Trophoblast cell (in vitro differentiated cells and primary cell): ENCODE data around the gene FYTTD1.

Experiments
- DNase-seq, 2 donors: peaks; one replicate each; pipeline ENCODE4 v3.0.0-alpha.2; 2016
- H2AFZ ChIP-seq: 2 replicates; pipeline ENCODE4 v1.6.1; 2013; ENCODE audit warnings: low read length, moderate library complexity, mild to moderate bottlenecking; ENCODE audit not compliant: insufficient read depth, poor library complexity
- H2AK5ac ChIP-seq: 2 replicates; pipeline ENCODE4 v1.6.1; 2013; ENCODE audit warnings: mild to moderate bottlenecking, low read length
- H2BK120ac ChIP-seq: 2 replicates; pipeline ENCODE4 v1.6.1; 2013; ENCODE audit warnings: low read length, mild to moderate bottlenecking, moderate library complexity; ENCODE audit not compliant: insufficient read depth, poor library complexity
- H2BK12ac ChIP-seq: 2 replicates; pipeline ENCODE4 v1.6.1; 2013; ENCODE audit warnings: mild to moderate bottlenecking, low read length, moderate library complexity
- H2BK5ac ChIP-seq: 2 replicates; pipeline ENCODE4 v1.6.1; 2013; ENCODE audit warnings: low read length, low read depth, moderate library complexity, mild to moderate bottlenecking; ENCODE audit not compliant: poor library complexity
- H3K14ac ChIP-seq: 2 replicates; pipeline ENCODE4 v1.6.1; 2013; ENCODE audit warnings: mild to moderate bottlenecking, low read length
- H3K18ac ChIP-seq: 2 replicates; pipeline ENCODE4 v1.6.1; 2013; ENCODE audit warnings: mild to moderate bottlenecking, low read length
- H3K23ac ChIP-seq: 2 replicates; pipeline ENCODE4 v1.6.1; 2013; ENCODE audit warnings: low read length
- H3K27ac ChIP-seq: 2 replicates; pipeline ENCODE4 v1.5.1; 2013; ENCODE audit warnings: low read depth, mild to moderate bottlenecking, inconsistent platforms, low read length, moderate library complexity
- H3K27me3 ChIP-seq: 2 replicates; pipeline ENCODE4 v1.6.1; 2013; ENCODE audit warnings: inconsistent platforms, mild to moderate bottlenecking, low read length, moderate library complexity; ENCODE audit not compliant: insufficient read depth
- H3K36me3 ChIP-seq, 2 experiments: 1 replicate in 1 of 2; 2 replicates in 1 of 2; pipeline ENCODE4 v1.6.1; 2013; ENCODE audit warnings: low read length in 2 of 2, mild to moderate bottlenecking in 2 of 2, moderate library complexity in 1 of 2; ENCODE audit not compliant: insufficient read depth in 2 of 2, control insufficient read depth in 1 of 2
- H3K4ac ChIP-seq: 2 replicates; pipeline ENCODE4 v1.6.1; 2013; ENCODE audit warnings: low read depth, mild to moderate bottlenecking, low read length, moderate library complexity
- H3K4me1 ChIP-seq, 2 experiments: 1 replicate in 1 of 2; 2 replicates in 1 of 2; pipeline ENCODE4 v1.6.1; 2013; ENCODE audit warnings: low read length in 2 of 2, mild to moderate bottlenecking in 2 of 2, moderate library complexity in 1 of 2; ENCODE audit not compliant: insufficient read depth in 2 of 2, control insufficient read depth in 1 of 2
- H3K4me2 ChIP-seq: 2 replicates; pipeline ENCODE4 v1.6.1; 2013; ENCODE audit warnings: inconsistent platforms, mild to moderate bottlenecking, low read length, moderate library complexity
- H3K4me3 ChIP-seq: 2 replicates; pipeline ENCODE4 v1.5.1; 2013; ENCODE audit warnings: mild to moderate bottlenecking, low read depth, low read length, inconsistent platforms
- H3K79me1 ChIP-seq: one replicate; pipeline ENCODE4 v1.6.1; 2013; ENCODE audit warnings: low read length
- H3K79me2 ChIP-seq: 2 replicates; pipeline ENCODE4 v1.6.1; 2013; ENCODE audit warnings: low read length, mild to moderate bottlenecking; ENCODE audit not compliant: control insufficient read depth, insufficient read depth, poor library complexity
- H3K9ac ChIP-seq: 2 replicates; pipeline ENCODE4 v1.6.1; 2013; ENCODE audit warnings: mild to moderate bottlenecking, low read length
- H3K9me3 ChIP-seq: 2 replicates; pipeline ENCODE4 v1.6.1; 2013; ENCODE audit warnings: low read depth, mild to moderate bottlenecking, control low read depth, inconsistent platforms, low read length; ENCODE audit not compliant: insufficient read depth
- H4K12ac ChIP-seq: 2 replicates; pipeline ENCODE4 v1.6.1; 2013; ENCODE audit warnings: low read depth, mild to moderate bottlenecking, low read length, moderate library complexity
- H4K8ac ChIP-seq: 2 replicates; pipeline ENCODE4 v1.6.1; 2013; ENCODE audit warnings: low read depth, mild to moderate bottlenecking, low read length, moderate library complexity
- H4K91ac ChIP-seq: one replicate; pipeline ENCODE4 v1.6.1; 2013; ENCODE audit warnings: low read depth, mild to moderate bottlenecking, low read length, moderate library complexity
- WGBS: extraction: QIAGEN DNeasy Blood & Tissue Kit; methylation state at CpG from one replicate; pipeline ENCODE4 v1.1.7; 2013; ENCODE audit warnings: missing lambda C conversion rate; ENCODE audit not compliant: insufficient read length, insufficient coverage; ENCODE audit errors: extremely low coverage; 5-methylcytosine and 5-hydroxymethylcytosine counted together

Gene FYTTD1

GRCh38 chr3:197790033-197790432, 40.4 kb downstream of the FYTTD1 start:
- Histone ChIP-seq H3K9ac (no peak overlapping the region), H3K23ac (no peak overlapping the region), H4K8ac (no peak overlapping the region), H4K91ac (no peak overlapping the region), H3K4me1 (peaks cover 2 to 6% of the 10 kb centered on the region in 2 experiments), H3K4me3 (no peak overlapping the region), H3K4me2 (no peak overlapping the region), H2AFZ (no peak overlapping the region), H2BK120ac (no peak overlapping the region), H3K9me3 (no peaks in the 10 kb centered on the region), H3K14ac (no peak overlapping the region), H3K18ac (no peak overlapping the region), H3K27ac (no peak overlapping the region), H2BK5ac (no peak overlapping the region), H3K79me2 (peaks cover 10% of the 10 kb centered on the region), H3K4ac (no peak overlapping the region), H4K12ac (no peak overlapping the region), H2AK5ac (no peak overlapping the region), H2BK12ac (no peak overlapping the region), H3K79me1 (peaks cover 11% of the 10 kb centered on the region), H3K36me3 (no peaks in the 10 kb centered on the region), H3K27me3 (no peaks in the 10 kb centered on the region)
- no CpG with 5 or more reads among the region's 1 CpG for WGBS
- no peak for DNase-seq

DNA sequence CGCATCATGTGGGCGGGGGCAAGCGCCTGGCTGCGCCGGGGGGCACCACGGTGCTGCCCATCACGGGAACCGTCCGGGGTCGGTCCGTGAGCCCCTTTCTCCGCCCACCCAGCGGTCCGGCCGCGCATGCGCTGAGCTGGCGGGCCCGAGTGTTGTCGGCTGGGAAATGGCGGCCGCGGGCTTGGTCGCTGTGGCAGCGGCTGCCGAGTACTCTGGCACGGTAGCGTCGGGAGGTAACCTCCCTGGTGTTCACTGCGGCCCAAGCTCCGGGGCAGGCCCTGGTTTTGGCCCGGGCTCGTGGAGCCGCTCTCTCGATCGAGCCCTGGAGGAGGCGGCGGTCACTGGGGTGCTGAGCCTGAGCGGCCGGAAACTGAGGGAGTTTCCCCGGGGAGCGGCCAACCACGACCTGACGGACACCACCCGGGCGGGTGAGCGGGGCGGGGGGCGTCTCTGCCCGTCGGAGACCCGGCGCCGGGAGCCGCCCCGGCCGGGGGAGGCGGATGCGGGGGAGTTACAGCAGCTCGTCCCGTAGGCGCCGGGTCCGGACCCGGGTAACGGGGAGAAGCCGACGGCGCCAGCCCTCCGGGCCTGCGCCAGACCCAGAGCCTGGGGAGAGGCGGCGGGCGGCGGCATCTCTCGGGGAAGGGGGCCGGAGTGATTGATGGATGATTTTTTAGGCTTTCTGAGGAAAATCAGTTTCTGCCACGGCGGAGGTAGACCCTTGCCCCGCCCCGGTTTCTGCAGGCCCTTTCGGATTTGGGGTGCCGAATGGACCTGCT, 41.6 kb downstream of the FYTTD1 start, which contains the start of gene LRCH3:
Gene LRCH3 (plus strand): TSS at position 142 of the 779 bp plus-strand sequence. CDS start 25 bp downstream, at position 167.
- peaks cover 12% of the 10 kb centered on the region for H3K79me2 ChIP-seq
- H3K23ac ChIP-seq: no peak within 1 kb of the TSS
- H2AFZ ChIP-seq: peak within 1 kb of the TSS; percentile 93
- H2BK12ac ChIP-seq: peak within 1 kb of the TSS; percentile 24
- peak within 1 kb of the TSS; percentile 100 for H3K4me2 ChIP-seq
- H3K18ac ChIP-seq: peak within 1 kb of the TSS; percentile 99
- H3K27me3 ChIP-seq: no peaks in the 10 kb centered on the region
- peak within 1 kb of the TSS; percentile 100 for H2BK5ac ChIP-seq
- H3K27ac ChIP-seq: peak within 1 kb of the TSS; percentile 92
- peak within 1 kb of the TSS; percentile 99 for H3K4ac ChIP-seq
- H3K4me3 ChIP-seq: peak within 1 kb of the TSS; percentile 98
- peak within 1 kb of the TSS; percentile 98 for H2BK120ac ChIP-seq
- peak within 1 kb of the TSS; percentile 98 for H3K9ac ChIP-seq
- no CpG with 5 or more reads among the region's 83 CpGs for WGBS
- H2AK5ac ChIP-seq: peak within 1 kb of the TSS; percentile 87
- no peaks in the 10 kb centered on the region for H3K36me3 ChIP-seq
- no peaks in the 10 kb centered on the region for H3K9me3 ChIP-seq
- peaks cover 11% of the 10 kb centered on the region for H3K79me1 ChIP-seq
- H4K91ac ChIP-seq: peak within 1 kb of the TSS; percentile 99
- peak within 1 kb of the TSS; percentile 99 for H3K14ac ChIP-seq
- H3K4me1 ChIP-seq: peaks cover 2 to 6% of the 10 kb centered on the region in 2 experiments
- DNase-seq: peak; percentile 61 to 82
- peak within 1 kb of the TSS; percentile 99 for H4K12ac ChIP-seq
- peak within 1 kb of the TSS; percentile 100 for H4K8ac ChIP-seq

- WGBS: no CpG with 5 or more reads among the region's 25 CpGs
- Histone ChIP-seq H3K27ac (no peak overlapping the region), H4K8ac (peak overlapping the region; percentile 100), H3K9ac (peak overlapping the region; percentile 98), H3K4ac (peak overlapping the region; percentile 99), H2AFZ (peak overlapping the region; percentile 93), H4K12ac (peak overlapping the region; percentile 99), H2BK12ac (peak overlapping the region; percentile 24), H2AK5ac (peak overlapping the region; percentile 67), H3K27me3 (no peaks in the 10 kb centered on the region), H3K79me1 (peaks cover 11% of the 10 kb centered on the region), H2BK120ac (peak overlapping the region; percentile 98), H2BK5ac (peak overlapping the region; percentile 100), H3K4me3 (peak overlapping the region; percentile 98), H3K79me2 (peaks cover 12% of the 10 kb centered on the region), H3K4me2 (peak overlapping the region; percentile 100), H3K4me1 (peaks cover 2 to 3% of the 10 kb centered on the region in 2 experiments), H3K9me3 (no peaks in the 10 kb centered on the region), H3K14ac (peak overlapping the region; percentile 99), H3K36me3 (no peaks in the 10 kb centered on the region), H3K23ac (no peak overlapping the region), H4K91ac (peak overlapping the region; percentile 99), H3K18ac (peak overlapping the region; percentile 99)
- peak in 1 of 2 donors; percentile 28 for DNase-seq
Measured at GRCh38 chr3:197791892-197792647, 42.4 kb downstream of the FYTTD1 start.

GRCh38 chr3:197793247-197793646, 43.6 kb downstream of the FYTTD1 start:
- WGBS: no CpG with 5 or more reads among the region's 2 CpGs

More at GRCh38 chr3:197793247-197793646, 43.6 kb downstream of the FYTTD1 start:
- no peak overlapping the region for H2BK12ac ChIP-seq
- H3K14ac ChIP-seq: no peak overlapping the region
- peaks cover 12% of the 10 kb centered on the region for H3K79me2 ChIP-seq
- no peak overlapping the region for H3K4ac ChIP-seq
- H2AK5ac ChIP-seq: no peak overlapping the region
- no peak overlapping the region for H2AFZ ChIP-seq
- no peak overlapping the region for H3K23ac ChIP-seq
- H3K79me1 ChIP-seq: peaks cover 11% of the 10 kb centered on the region
- H3K18ac ChIP-seq: no peak overlapping the region
- no peak overlapping the region for H4K91ac ChIP-seq
- H2BK120ac ChIP-seq: no peak overlapping the region
- H3K9ac ChIP-seq: no peak overlapping the region
- no peak overlapping the region for H3K4me2 ChIP-seq
- no peak overlapping the region for H4K12ac ChIP-seq
- no peak overlapping the region for H3K27ac ChIP-seq
- no peak overlapping the region for H2BK5ac ChIP-seq
- DNase-seq: peak in 1 of 2 donors; percentile 63
- H3K36me3 ChIP-seq: no peaks in the 10 kb centered on the region
- no peaks in the 10 kb centered on the region for H3K9me3 ChIP-seq
- H3K4me1 ChIP-seq: peaks cover 0 to 1% of the 10 kb centered on the region in 2 experiments
- H4K8ac ChIP-seq: no peak overlapping the region
- no peaks in the 10 kb centered on the region for H3K27me3 ChIP-seq
- H3K4me3 ChIP-seq: no peak overlapping the region
